GM12873 (cell line): Measurements from ENCODE around the gene TMEM184A.

Source experiments
- CTCF ChIP-seq: IDR thresholded peaks from 2 replicates; pipeline ENCODE4 v1.5.1; 2012; ENCODE audit warnings: low read depth, mild to moderate bottlenecking, moderate library complexity, low read length, control low read depth; ENCODE audit not compliant: insufficient read depth; ENCODE audit errors: missing control alignments

The TMEM184A gene

GRCh38 chr7:1543826-1544177, 12.2 kb downstream of the TMEM184A start:
- TF ChIP-seq CTCF: no peak

GRCh38 chr7:1542841-1543747, 12.9 kb downstream of the TMEM184A start:
- no peak for TF ChIP-seq CTCF

GRCh38 chr7:1542329-1542728, 13.7 kb downstream of the TMEM184A start:
- no peak for TF ChIP-seq CTCF

GRCh38 chr7:1541431-1542162, 14.4 kb downstream of the TMEM184A start:
- no peak for TF ChIP-seq CTCF

- no peak for TF ChIP-seq CTCF
These were observed 15.2 kb downstream of the TMEM184A start for GRCh38 chr7:1540776-1541271.

GRCh38 chr7:1539882-1540775, 15.9 kb downstream of the TMEM184A start:
- TF ChIP-seq CTCF: no peak
